ENCODE data around the gene SIRPD. TPM values are rescaled to one million over a fixed set of nuclear protein-coding genes. Genes with fewer than 3 reads are reported as not detected.
A peak's percentile ranks its signal among the peaks of the same experiment; 100 is the strongest.

SIRPD gene
- total RNA-seq, 6 experiments from 2014 or later, result not detected

DNA sequence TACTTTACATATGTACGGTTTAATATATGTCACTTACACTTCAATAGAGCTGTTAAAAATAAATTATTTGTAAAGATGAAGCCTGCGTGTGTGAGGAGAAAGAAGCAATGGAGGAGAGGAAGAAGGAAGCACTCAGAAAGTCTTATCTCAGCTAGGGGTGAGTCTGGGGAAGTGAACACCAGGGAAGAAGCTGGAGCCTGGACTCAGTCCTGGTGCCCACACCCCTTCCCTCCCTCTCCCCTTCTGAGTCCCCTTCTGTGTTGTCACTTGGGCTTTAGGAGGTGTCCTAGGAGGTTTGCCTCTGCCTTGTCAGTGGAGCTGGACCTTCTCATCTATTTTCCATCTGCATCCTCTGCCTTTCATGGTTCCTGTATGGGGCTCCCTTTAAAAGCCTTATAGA lies 68.2 kb downstream of the SIRPD start:
- H3K36me3 Mint-ChIP-seq (ENCODE audit: low read depth), result peaks cover 5% of the 10 kb centered on the region; the same call in 1 of the 2 replicates

DNA sequence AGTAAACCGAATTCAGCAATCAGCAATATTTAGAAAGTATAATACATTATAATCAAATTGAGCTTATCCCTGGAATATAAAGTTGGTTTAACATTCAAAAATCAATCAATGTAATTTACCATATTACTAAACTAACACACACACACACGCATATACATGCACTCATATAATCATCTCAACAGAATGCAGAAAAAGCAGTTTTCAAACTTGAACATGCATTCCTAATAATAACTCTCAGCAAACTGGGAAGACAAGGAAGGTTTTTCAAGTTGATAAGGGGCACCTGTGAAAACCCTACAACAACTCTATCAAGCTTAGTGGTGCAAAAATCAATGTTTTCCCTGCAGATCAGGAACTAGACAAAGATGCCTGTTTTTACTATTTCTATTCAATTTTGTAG lies 70.9 kb downstream of the SIRPD start:
- H3K36me3 Mint-ChIP-seq (ENCODE audit: low read depth), result peaks cover 5% of the 10 kb centered on the region; the same call in 1 of the 2 replicates
- no peak for DNase-seq
- no peaks in the 10 kb centered on the region for H3K9me3 Mint-ChIP-seq
- H3K4me3 Mint-ChIP-seq, result no peak overlapping the region
- peaks cover 24% of the 10 kb centered on the region for H3K4me1 Mint-ChIP-seq (ENCODE audit: low read depth)
- TF ChIP-seq, protein P1, sequence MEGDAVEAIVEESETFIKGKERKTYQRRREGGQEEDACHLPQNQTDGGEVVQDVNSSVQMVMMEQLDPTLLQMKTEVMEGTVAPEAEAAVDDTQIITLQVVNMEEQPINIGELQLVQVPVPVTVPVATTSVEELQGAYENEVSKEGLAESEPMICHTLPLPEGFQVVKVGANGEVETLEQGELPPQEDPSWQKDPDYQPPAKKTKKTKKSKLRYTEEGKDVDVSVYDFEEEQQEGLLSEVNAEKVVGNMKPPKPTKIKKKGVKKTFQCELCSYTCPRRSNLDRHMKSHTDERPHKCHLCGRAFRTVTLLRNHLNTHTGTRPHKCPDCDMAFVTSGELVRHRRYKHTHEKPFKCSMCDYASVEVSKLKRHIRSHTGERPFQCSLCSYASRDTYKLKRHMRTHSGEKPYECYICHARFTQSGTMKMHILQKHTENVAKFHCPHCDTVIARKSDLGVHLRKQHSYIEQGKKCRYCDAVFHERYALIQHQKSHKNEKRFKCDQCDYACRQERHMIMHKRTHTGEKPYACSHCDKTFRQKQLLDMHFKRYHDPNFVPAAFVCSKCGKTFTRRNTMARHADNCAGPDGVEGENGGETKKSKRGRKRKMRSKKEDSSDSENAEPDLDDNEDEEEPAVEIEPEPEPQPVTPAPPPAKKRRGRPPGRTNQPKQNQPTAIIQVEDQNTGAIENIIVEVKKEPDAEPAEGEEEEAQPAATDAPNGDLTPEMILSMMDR (IDR thresholded peaks at IDR 0.05), result no peak
- H3K27ac Mint-ChIP-seq, result no peak overlapping the region
- H3K27me3 Mint-ChIP-seq (ENCODE audit: insufficient read depth), result peaks cover 21% of the 10 kb centered on the region

More for the DNA sequence above, 68.2 kb downstream of the SIRPD start:
- Mint-ChIP-seq H3K9me3 (no peaks in the 10 kb centered on the region), H3K27me3 (ENCODE audit: insufficient read depth) (peaks cover 34% of the 10 kb centered on the region), H3K27ac (no peak overlapping the region), H3K4me1 (ENCODE audit: low read depth) (peaks cover 15% of the 10 kb centered on the region), H3K4me3 (no peak overlapping the region)
- DNase-seq, result no peak
- TF ChIP-seq, protein P1 (IDR thresholded peaks at IDR 0.05), result no peak

DNA sequence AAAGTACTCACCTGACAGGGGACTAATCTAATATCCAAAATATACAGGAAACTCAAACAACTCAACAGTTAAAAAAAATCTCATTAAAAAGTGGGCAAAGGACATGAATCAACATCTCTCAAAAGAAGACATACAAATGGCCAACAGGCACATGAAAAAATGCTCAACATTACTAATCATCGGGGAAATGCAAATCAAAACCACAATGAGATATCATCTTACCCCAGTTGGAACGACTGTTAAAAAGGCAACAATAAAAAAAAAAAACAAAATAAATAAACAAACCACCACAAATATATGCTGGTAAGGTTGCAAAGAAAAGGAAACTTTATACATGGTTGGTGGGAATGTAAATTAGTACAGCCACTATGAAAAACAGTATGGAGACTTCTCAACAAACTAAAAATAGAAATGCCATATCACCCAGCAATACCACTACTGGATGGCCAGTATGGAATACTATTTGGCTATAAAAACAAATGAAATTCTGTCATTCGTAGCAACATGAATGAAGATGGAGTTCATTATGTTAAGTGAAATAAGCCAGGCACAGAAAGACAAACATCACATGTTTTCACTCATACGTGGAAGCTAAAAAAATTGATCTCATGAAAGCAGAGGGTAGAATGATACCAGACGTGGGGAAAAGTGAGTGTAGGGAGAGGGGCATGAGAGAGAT lies 72.9 kb downstream of the SIRPD start:
- Mint-ChIP-seq H3K27ac (peak overlapping the region; percentile 53), H3K4me1 (ENCODE audit: low read depth) (peaks cover 24% of the 10 kb centered on the region), H3K36me3 (ENCODE audit: low read depth) (peaks cover 5% of the 10 kb centered on the region; the same call in 1 of the 2 replicates), H3K9me3 (no peaks in the 10 kb centered on the region), H3K4me3 (peak overlapping the region; percentile 55), H3K27me3 (ENCODE audit: insufficient read depth) (peaks cover 9% of the 10 kb centered on the region)
- TF ChIP-seq, protein P1 (IDR thresholded peaks at IDR 0.05), result no peak
- peak; percentile 65 for DNase-seq

Other genes starting within 250 kb of the SIRPD start
- 1 to 10 TPM in 1 of 6 experiments, under 1 TPM in 5; 0.51 to 1.5 (median 0.76) TPM for gene SDCBP2, start 228.6 kb downstream of the SIRPD start, total RNA-seq (2021; fragmentation: NEBNext Ultra II Directional; extraction: Animal tissue kit (Norgen Biotek cat#: 25700))
- gene FKBP1A, start 164.7 kb downstream of the SIRPD start, total RNA-seq (2021; fragmentation: NEBNext Ultra II Directional; extraction: Animal tissue kit (Norgen Biotek cat#: 25700)), result 100 to 1,000 TPM; 437 to 543 (median 491) TPM
- 100 to 1,000 TPM in 3 of 6 experiments, 10 to 100 TPM in 3; 85.4 to 125 (median 103) TPM for gene NSFL1C, start 90.9 kb downstream of the SIRPD start, total RNA-seq (2021; fragmentation: NEBNext Ultra II Directional; extraction: Animal tissue kit (Norgen Biotek cat#: 25700))
- not detected for gene SIRPB2, start 66.3 kb downstream of the SIRPD start, total RNA-seq (2021; fragmentation: NEBNext Ultra II Directional; extraction: Animal tissue kit (Norgen Biotek cat#: 25700))
- gene SIRPB1, start 62.3 kb upstream of the SIRPD start, total RNA-seq (2021; fragmentation: NEBNext Ultra II Directional; extraction: Animal tissue kit (Norgen Biotek cat#: 25700)), result not detected
- gene SIRPG, start 100.1 kb upstream of the SIRPD start, total RNA-seq (2021; fragmentation: NEBNext Ultra II Directional; extraction: Animal tissue kit (Norgen Biotek cat#: 25700)), result not detected

All from HFFc6 (cell line).